Activated naive CD8-positive, alpha-beta T cell treated with anti-CD3 and anti-CD28 coated beads, Interleukin-2, amount 10 ng/mL, durations not matched to agents 7 days and 5 days (primary cell): ENCODE data around the gene RPTOR. TPM values are rescaled to one million over a fixed set of nuclear protein-coding genes. Genes with fewer than 3 reads are reported as not detected.

Experiments used
- ATAC-seq: fragments of 150-1000 bp; cut with Tn5 transposase; one replicate; pipeline ENCODE4 v1.10.0; 2021; ENCODE audit warnings: low read depth, moderate library complexity
- POLR2A ChIA-PET: fragments of 350-600 bp; sonication (Branson Sonifier 250); formaldehyde crosslinking; loops from one replicate; lab custom pipeline; 2021; ENCODE audit warnings: antibody characterized with exemption; lab: Charles Lee
- DNase-seq: peaks from one replicate; pipeline ENCODE4 v3.0.0; 2021
- H3K27ac Mint-ChIP-seq: one replicate; pipeline ENCODE4 v1.8.0; 2022; ENCODE audit warnings: mild to moderate bottlenecking, mixed read lengths
- H3K27me3 Mint-ChIP-seq: one replicate; pipeline ENCODE4 v1.8.0; 2022; ENCODE audit warnings: mild to moderate bottlenecking, moderate library complexity, mixed read lengths
- H3K36me3 Mint-ChIP-seq: one replicate; pipeline ENCODE4 v1.8.0; 2021; ENCODE audit warnings: mild to moderate bottlenecking, mixed read lengths
- H3K4me1 Mint-ChIP-seq: one replicate; pipeline ENCODE4 v1.8.0; 2021; ENCODE audit warnings: mixed read lengths
- H3K4me3 Mint-ChIP-seq: one replicate; pipeline ENCODE4 v1.8.0; 2022; ENCODE audit warnings: mild to moderate bottlenecking, moderate library complexity, mixed read lengths
- H3K9me3 Mint-ChIP-seq: one replicate; pipeline ENCODE4 v1.8.0; 2021; ENCODE audit warnings: mixed read lengths
- total RNA-seq, 2 experiments: library from RNA; stranded (reverse); gene quantifications; one replicate each; pipeline ENCODE4 v1.2.3, GENCODE V29; 2021

RPTOR gene
- total RNA-seq, 2 experiments from 2014 or later: 43.2 to 43.8 TPM

DNA sequence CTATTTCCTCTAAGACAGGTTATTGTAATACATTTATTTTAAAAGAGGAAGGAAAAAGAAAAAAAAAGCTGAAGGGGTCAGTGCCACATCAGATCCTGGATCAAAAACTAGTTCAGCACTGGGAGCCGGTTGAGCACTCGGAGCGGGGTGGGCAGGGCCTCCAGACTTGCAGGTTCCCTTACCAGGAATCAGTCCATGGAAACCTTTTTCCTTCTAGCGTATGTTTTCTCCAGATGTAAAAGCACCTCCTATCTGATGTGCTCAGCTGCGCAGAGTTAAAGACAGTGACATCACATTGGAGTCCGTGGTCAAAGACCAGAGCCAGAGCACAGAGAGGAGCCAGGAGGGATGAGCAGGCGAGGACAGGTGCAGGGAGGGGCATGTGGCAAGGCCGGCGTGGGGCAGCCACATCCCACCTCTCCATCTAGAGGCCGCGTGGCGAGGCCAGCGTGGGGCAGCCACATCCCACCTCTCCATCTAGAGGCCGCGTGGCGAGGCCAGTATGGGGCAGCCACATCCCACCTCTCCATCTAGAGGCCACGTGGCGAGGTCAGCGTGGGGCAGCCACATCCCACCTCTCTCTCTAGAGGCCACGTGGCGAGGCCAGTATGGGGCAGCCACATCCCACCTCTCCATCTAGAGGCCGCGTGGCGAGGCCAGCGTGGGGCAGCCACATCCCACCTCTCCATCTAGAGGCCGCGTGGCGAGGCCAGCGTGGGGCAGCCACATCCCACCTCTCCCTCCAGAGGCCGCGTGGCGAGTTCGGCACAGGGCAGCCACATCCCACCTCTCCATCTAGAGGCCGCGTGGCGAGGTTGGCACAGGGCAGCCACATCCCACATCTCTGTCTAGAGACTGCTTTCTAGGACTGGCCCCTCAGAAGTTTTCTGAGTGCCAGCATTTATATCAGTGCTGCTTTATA lies 280.2 kb downstream of the RPTOR start:
- POLR2A ChIA-PET: interaction anchor here (1.5 kb wide), 1 partner anchor 23 kb away, joined by 3 read pairs; no protein-coding TSS in a partner anchor
- H3K4me3 Mint-ChIP-seq: no peak overlapping the region
- H3K4me1 Mint-ChIP-seq: peaks cover 19% of the 10 kb centered on the region
- no peaks in the 10 kb centered on the region for H3K9me3 Mint-ChIP-seq
- ATAC-seq (no peak), DNase-seq (peak; percentile 31)
- H3K27ac Mint-ChIP-seq: no peak overlapping the region
- H3K27me3 Mint-ChIP-seq: no peaks in the 10 kb centered on the region
- peaks cover 20% of the 10 kb centered on the region for H3K36me3 Mint-ChIP-seq

DNA sequence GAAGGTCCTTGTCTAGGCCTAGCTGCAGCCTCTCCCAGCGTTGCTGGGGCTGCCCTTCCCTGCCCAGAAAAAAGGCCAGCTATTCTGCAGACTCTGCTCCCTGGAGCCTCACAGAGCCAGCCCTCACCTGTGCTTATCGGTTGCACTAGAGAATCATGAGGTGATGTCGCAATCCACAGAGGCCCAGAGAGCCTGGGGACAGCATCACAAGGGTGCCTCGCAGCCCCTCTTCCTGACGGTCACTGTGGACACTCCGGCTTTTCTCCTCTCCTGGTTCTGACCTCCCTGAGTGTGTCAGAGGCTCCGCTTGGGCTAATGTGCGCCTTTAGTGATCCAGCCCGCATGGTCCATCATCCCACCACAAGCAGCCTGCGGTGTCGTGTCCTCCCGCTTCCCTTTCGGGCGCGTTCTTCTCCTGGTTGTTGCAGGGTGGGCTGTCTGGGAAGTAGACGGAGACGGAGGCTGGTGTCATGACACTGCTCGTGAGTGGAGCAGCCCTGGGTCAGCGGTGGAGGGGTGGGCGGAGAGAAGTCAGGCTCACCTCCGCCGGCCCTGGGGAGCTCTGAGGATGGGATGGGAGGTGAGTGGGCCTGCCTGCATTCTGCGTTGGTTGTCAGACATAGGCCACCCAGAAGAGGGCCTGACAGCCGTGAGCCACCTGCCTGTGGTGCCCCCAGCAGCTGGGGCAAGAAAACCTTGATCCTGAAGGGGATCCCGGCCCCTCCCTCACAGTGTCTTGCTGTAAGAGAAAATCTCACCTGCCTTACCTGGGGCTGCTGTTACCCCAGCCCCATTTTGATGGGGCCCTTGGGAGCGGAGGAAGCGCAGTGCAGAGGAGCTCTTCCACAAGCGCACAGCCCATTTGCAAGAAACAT lies 281.1 kb downstream of the RPTOR start:
- peak; percentile 20 for DNase-seq
- peak overlapping the region; percentile 19 for H3K27ac Mint-ChIP-seq
- POLR2A ChIA-PET: interaction anchor here (1.5 kb wide), 1 partner anchor 22 kb away, joined by 3 read pairs; no protein-coding TSS in a partner anchor
- H3K36me3 Mint-ChIP-seq: peaks cover 23% of the 10 kb centered on the region
- no peak overlapping the region for H3K4me3 Mint-ChIP-seq
- H3K4me1 Mint-ChIP-seq: peaks cover 19% of the 10 kb centered on the region
- ATAC-seq: no peak
- H3K27me3 Mint-ChIP-seq: no peaks in the 10 kb centered on the region
- H3K9me3 Mint-ChIP-seq: no peaks in the 10 kb centered on the region

DNA sequence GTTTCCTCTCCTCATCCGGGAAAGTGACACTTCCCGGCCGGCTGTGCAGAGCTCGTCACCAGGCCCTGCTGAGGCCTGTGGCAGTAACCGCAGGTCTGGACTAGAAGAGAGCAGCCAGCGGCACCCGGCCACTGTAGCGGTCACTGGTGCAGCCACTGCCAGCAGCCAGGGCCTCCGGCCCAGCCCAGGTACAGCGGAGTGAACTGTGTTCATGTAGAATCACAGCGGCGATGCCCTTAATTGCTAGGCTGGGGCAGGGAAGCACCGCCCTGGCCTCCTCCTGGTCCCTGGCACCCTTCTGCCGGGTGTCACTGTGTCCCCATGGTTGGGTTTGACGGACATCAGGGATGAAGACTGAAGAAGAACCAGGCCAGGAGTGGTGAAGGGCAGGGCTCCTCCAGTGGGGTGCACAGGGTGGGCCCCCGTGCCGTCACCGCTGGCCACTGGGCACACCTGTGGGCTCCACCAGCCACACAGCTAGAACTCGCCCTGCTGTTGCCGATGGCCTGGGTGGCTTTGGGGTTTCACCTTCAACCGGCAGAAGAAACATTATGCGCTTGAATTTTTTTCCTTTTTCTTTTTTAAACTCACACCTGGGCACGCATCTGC lies 281.8 kb downstream of the RPTOR start:
- Mint-ChIP-seq H3K4me1 (peaks cover 19% of the 10 kb centered on the region), H3K27ac (peak overlapping the region; percentile 34), H3K9me3 (no peaks in the 10 kb centered on the region), H3K4me3 (no peak overlapping the region), H3K36me3 (peaks cover 26% of the 10 kb centered on the region), H3K27me3 (no peaks in the 10 kb centered on the region)
- POLR2A ChIA-PET: no interaction called here
- ATAC-seq (no peak), DNase-seq (peak; percentile 30)

DNA sequence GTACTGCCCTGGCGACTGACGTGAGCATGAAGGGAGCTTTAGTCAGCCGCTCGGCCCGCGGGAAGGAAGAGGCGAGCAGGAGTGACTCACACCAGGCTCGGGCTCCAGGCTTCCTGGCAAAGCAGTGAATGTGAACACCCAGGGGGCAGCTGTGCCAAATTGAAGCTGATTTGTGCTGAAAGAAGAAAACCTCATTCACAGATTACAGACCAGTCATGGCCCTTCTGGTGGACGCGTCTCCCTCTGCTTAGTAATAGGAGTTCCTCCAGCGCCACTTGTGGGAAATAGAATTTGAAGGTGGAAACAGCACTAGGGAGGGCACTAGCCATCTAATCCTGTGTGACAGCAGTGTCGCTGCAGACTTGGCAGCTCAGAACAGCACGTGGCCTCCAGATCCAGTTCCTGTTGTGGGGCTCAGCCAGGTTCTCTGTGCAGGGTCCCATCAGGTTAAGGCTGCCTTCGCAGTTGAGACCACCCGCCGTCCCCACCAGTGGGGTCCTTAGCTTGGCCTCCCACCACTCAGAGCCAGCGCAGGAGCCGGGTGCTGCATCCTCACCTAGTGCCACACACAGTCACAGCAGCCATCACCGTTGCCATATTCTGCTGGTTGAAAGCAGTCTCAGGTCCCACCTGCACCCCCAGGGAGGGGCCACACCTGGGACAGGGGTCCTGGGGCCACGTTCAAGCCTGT lies 282.5 kb downstream of the RPTOR start:
- ATAC-seq (no peak), DNase-seq (no peak)
- Mint-ChIP-seq H3K9me3 (no peaks in the 10 kb centered on the region), H3K4me1 (peaks cover 25% of the 10 kb centered on the region), H3K4me3 (no peak overlapping the region), H3K27me3 (no peaks in the 10 kb centered on the region), H3K27ac (peak overlapping the region; percentile 34), H3K36me3 (peaks cover 25% of the 10 kb centered on the region)
- POLR2A ChIA-PET: interaction anchor here (1.4 kb wide), 1 partner anchor 8 kb away, joined by 4 read pairs; no protein-coding TSS in a partner anchor

DNA sequence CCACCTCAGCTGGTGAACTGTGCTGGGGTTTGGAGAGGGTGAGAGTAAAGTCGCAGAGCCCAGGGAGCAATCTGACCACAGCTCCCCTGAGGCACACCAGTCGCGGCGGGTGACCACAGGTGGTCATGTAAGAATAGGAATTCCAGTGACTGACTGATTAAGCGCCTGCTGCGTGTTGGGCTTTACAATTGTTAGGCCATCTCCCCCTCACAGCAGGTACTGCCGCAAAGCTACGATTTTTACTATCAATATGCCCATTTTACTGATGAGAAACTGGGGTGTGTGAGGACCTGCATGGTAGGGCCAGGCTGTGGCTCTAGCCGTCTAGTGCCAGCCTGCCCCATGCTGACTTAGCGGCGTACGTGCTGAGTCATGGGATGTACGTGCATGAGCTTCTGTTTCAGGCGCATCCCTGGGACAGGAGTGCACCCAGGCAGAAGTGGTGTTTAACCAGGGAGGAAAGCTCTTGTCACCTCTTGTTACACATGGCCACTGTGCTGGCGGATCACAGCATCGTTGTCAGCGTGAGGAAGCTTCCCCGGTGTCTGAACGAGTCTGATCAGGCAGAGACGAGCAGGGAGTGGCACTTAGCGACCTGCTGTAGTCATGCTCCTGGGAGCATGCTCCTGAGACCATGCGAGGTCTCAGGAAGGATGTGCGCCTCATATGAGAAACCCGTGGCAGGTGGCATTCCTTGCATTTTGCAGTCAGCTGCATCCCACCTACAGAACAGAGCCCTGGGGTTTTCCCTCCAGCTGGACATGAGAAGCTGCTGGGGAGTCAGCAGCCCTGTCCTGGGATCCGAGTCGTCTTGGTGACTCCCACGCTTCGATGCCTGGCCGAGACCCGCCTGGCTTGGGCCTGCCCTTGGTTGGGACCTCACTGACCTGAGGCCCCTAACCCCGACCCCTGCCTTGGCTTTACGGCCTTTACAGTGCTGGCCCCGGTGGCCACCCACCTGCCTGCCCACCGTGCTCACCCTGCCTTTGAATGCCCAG lies 283.3 kb downstream of the RPTOR start:
- Mint-ChIP-seq H3K9me3 (no peaks in the 10 kb centered on the region), H3K4me3 (no peak overlapping the region), H3K27ac (no peak overlapping the region), H3K27me3 (no peaks in the 10 kb centered on the region), H3K36me3 (peaks cover 17% of the 10 kb centered on the region), H3K4me1 (peaks cover 31% of the 10 kb centered on the region)
- DNase-seq (peak; percentile 22), ATAC-seq (no peak)
- POLR2A ChIA-PET: interaction anchor here (1.4 kb wide), 1 partner anchor 9 kb away, joined by 4 read pairs; no protein-coding TSS in a partner anchor

DNA sequence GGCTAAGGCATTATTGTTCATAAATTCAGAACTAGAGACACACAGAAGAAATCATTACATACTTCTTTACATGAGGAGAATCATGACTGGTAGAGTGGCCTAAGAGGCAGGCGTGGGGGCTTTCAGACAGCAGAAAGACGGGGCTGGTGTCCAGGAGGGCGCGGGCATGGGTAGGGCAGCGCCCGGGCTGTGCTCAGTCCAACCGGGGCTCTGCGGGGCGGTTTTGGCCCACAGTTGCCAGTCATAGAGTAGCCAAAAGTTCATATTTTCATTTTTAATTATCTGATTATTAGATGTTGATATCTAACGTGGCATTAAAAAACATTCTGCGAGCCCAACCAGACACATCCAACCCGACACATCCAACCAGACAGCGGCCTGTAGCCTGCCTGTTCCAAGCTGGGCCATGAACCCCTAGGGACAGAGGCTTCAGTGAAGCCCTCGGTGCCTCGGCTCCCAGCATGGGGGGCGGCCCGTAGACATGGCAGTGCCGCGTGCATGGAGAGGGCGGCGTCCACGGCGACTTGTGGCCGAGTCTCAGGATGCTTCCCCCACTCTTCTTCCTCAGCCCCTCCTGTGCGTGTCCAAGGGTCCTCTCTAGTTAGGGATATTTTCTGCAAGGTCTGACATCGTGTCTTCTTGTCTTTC lies 284.7 kb downstream of the RPTOR start:
- ATAC-seq (no peak), DNase-seq (peak; percentile 25)
- Mint-ChIP-seq H3K4me1 (peaks cover 36% of the 10 kb centered on the region), H3K36me3 (peaks cover 12% of the 10 kb centered on the region), H3K4me3 (no peak overlapping the region), H3K9me3 (no peaks in the 10 kb centered on the region), H3K27ac (peak overlapping the region; percentile 58), H3K27me3 (no peaks in the 10 kb centered on the region)
- POLR2A ChIA-PET: interaction anchor here (1.8 kb wide), 1 partner anchor 39 kb away, joined by 5 read pairs; no protein-coding TSS in a partner anchor

DNA sequence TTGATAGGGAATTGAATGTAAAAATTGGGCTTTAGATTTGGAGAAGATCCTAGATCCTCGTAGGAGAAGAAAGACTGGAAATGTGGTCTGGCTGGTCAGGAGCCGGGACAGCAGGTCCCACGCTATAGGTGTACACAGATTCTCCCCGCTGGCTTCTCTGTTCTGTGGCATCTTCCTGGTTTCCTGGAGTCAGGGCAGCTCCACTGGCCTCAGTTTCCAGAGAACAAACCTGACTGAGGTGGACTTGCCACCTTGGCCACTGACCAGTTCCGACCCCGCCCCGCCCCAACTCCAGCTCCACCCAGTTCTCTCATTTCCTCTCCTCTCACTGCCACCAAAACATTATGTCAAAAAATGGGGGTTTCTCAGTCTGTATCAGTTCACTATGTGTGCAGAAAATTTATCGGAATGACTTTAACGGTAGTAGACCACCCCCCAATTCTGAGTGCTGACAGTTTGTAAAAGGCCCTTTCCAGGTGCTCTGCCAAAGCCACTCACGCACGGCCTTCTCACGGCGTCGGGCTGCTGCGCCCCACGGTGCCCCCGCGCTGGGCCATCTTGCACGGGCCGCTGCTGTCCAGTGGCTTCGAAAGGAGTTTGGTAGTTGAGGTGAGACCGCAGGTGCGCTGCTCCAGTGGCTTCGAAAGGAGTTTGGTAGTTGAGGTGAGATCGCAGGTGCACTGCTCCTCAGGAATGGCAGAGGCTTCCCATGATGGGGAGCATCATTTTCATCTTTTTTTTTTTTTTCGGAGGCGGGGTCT lies 285.6 kb downstream of the RPTOR start:
- Mint-ChIP-seq H3K27me3 (no peaks in the 10 kb centered on the region), H3K9me3 (no peaks in the 10 kb centered on the region), H3K36me3 (peaks cover 11% of the 10 kb centered on the region), H3K4me3 (no peak overlapping the region), H3K27ac (peak overlapping the region; percentile 25), H3K4me1 (peaks cover 36% of the 10 kb centered on the region)
- ATAC-seq (no peak), DNase-seq (no peak)
- POLR2A ChIA-PET: interaction anchor here (0.7 to 1.8 kb wide), 3 partner anchors 26 to 376 kb away, joined by 3 to 5 read pairs (median 4); no protein-coding TSS in a partner anchor

DNA sequence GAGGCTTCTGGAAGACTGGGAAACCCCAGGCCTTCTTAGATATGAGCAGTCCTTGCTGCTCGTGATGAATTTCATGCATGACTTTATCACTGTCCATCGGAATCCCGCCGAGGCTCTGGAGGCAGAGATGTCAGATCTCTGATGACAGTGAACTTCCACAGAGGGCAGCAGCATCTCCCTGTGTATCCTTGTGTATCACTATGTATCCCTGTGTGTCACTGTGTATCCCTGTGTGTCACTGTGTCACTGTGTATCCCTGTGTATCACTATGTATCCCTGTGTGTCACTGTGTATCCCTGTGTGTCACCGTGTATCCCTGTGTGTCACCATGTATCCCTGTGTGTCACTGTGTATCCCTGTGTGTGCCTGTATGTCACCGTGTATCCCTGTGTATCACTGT lies 286.9 kb downstream of the RPTOR start:
- peaks cover 14% of the 10 kb centered on the region for H3K36me3 Mint-ChIP-seq
- H3K4me1 Mint-ChIP-seq: peaks cover 39% of the 10 kb centered on the region
- H3K4me3 Mint-ChIP-seq: peak overlapping the region; percentile 68
- H3K27me3 Mint-ChIP-seq: no peaks in the 10 kb centered on the region
- no peaks in the 10 kb centered on the region for H3K9me3 Mint-ChIP-seq
- H3K27ac Mint-ChIP-seq: peak overlapping the region; percentile 86
- ATAC-seq (no peak), DNase-seq (peak; percentile 10)
- POLR2A ChIA-PET: interaction anchor here (1.7 to 3.2 kb wide), 4 partner anchors 16 to 69 kb away, joined by 8 to 31 read pairs (median 22); no protein-coding TSS in a partner anchor

DNA sequence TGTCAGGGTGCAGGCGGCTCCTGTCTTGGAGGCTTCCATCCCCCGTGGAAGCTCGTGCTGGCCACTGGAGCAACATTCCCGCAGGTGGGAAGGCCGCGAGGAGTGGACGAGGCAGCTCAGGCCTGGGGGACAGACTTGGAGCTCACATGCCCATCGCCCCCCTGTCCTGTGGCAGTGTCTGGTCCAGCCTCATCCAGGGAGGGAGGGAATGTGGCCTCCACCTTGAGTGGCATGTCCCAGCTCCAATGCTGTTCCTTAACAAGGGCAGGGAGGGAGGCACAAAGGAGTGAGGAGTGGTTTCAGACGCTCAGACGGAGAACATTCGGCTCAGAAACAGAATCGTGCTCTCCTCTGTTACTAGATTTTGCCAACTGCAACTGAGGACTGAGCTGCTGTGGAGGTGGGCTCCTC lies 287.6 kb downstream of the RPTOR start:
- Mint-ChIP-seq H3K4me1 (peaks cover 33% of the 10 kb centered on the region), H3K36me3 (peaks cover 14% of the 10 kb centered on the region), H3K9me3 (no peaks in the 10 kb centered on the region), H3K27ac (peak overlapping the region; percentile 86), H3K4me3 (peak overlapping the region; percentile 68), H3K27me3 (no peaks in the 10 kb centered on the region)
- POLR2A ChIA-PET: interaction anchor here (1.0 to 3.2 kb wide), 12 partner anchors 13 to 378 kb away, joined by 3 to 31 read pairs (median 8); no protein-coding TSS in a partner anchor
- DNase-seq: peak; percentile 34
- no peak for ATAC-seq

DNA sequence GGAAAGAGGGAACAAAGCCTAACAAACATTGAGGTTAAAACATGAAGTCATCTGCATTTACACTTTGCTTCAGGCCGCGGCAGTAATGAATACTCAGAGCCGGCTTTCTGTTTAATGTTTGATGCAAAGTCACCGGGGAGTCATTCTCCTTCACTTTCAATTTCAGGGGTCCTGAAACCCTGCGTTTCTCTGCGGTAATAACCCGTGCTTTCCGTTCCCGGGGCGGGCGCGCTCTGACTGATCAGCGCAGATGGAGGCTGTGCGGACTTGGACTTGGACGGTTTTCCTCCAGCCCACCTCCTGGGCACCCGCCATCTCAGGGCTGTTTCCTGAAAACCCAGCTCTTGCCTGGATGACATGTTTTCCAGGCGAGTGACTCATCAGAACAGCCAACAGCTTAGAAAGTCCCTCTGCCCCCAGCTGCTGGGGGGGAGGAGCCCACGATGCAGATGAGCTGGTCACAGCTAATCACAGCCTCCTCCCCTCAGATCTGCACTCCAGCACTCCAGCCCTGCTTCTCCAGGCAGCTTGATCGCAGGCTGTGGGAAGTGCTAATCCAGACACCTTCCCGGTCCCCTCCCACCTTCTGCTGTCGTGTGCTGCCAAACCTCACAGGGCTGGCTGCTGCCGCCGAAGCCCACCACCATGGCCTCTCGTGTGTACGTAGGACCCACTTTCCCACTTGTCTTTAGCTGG lies 288.4 kb downstream of the RPTOR start:
- peak overlapping the region; percentile 68 for H3K4me3 Mint-ChIP-seq
- H3K4me1 Mint-ChIP-seq: peaks cover 31% of the 10 kb centered on the region
- H3K36me3 Mint-ChIP-seq: peaks cover 14% of the 10 kb centered on the region
- no peaks in the 10 kb centered on the region for H3K9me3 Mint-ChIP-seq
- peak; percentile 92 for ATAC-seq
- DNase-seq: peak; percentile 82
- no peaks in the 10 kb centered on the region for H3K27me3 Mint-ChIP-seq
- POLR2A ChIA-PET: interaction anchor here (0.8 to 3.2 kb wide), 14 partner anchors 10 to 379 kb away, joined by 3 to 31 read pairs (median 7); no protein-coding TSS in a partner anchor
- H3K27ac Mint-ChIP-seq: peak overlapping the region; percentile 86
